Prostate gland (tissue), 2 donors: Measurements from ENCODE around the gene PSD4. TPM values are rescaled to one million over a fixed set of nuclear protein-coding genes. Genes with fewer than 3 reads are reported as not detected.

Source experiments
- DNase-seq: peaks from one replicate; pipeline ENCODE4 v3.0.0-alpha.2; 2019; ENCODE audit warnings: low spot score
- H3K27ac ChIP-seq, 2 donors: fragments of 200-600 bp; sonication (generic); 2 replicates each; pipeline ENCODE4 v1.5.1; 2017 to 2019
- H3K27me3 ChIP-seq: fragments of 200-600 bp; sonication (generic); replicated peaks from 2 replicates; pipeline ENCODE4 v1.5.1; 2019; ENCODE audit not compliant: insufficient read depth
- H3K36me3 ChIP-seq, 2 donors: fragments of 200-600 bp; sonication (generic); 1 replicate in 1 of 2; 2 replicates in 1 of 2; pipeline versions ENCODE4 v1.5.1 to v1.8.1; 2017 to 2019
- H3K4me1 ChIP-seq: fragments of 200-600 bp; sonication (generic); replicated peaks from 2 replicates; pipeline ENCODE4 v1.5.1; 2019
- H3K4me3 ChIP-seq, 2 donors: fragments of 200-600 bp; sonication (generic); 2 replicates each; pipeline ENCODE4 v1.5.1; 2017 to 2019
- H3K9me3 ChIP-seq: fragments of 200-600 bp; sonication (generic); 2 replicates; pipeline ENCODE4 v1.5.1; 2017
- POLR2A ChIP-seq: fragments of 450-650 bp; IDR thresholded peaks from one replicate; pipeline ENCODE4 v1.6.1; 2016; ENCODE audit warnings: antibody characterized with exemption, mild to moderate bottlenecking
- POLR2AphosphoS5 ChIP-seq: sonication (generic); formaldehyde crosslinking; IDR thresholded peaks from one replicate; pipeline ENCODE4 v1.6.1; 2017; ENCODE audit warnings: antibody characterized with exemption
- WGBS: methylation state at CpG from one replicate; pipeline ENCODE4 v1.1.5; 2018; 5-methylcytosine and 5-hydroxymethylcytosine counted together
- intact Hi-C: fragments of 100-400 bp; cut with DNase I; formaldehyde crosslinking; loops from one replicate; pipeline ENCODE4 v1.14.2; 2022
- total RNA-seq, 2 donors: library from RNA; depleted of rRNA; stranded (reverse); fragments of >200 nt; gene quantifications; one replicate each; pipeline ENCODE4 v1.1.0, GENCODE V29; 2016
- TF ChIP-seq, protein P1 (sequence below), 4 experiments: fragments of 200-600 bp in 2 of 4; fragments of 450-650 bp in 2 of 4; sonication (generic) in 2 of 4; IDR thresholded peaks; 1 replicate in 3 of 4; 2 replicates in 1 of 4; pipeline ENCODE4 v1.5.1; 2016 to 2019; ENCODE audit warnings: antibody characterized with exemption in 4 of 4, mild to moderate bottlenecking in 2 of 4, moderate library complexity in 2 of 4

The PSD4 gene
- total RNA-seq, 2 donors from 2014 or later, result 139 to 221 TPM

DNA sequence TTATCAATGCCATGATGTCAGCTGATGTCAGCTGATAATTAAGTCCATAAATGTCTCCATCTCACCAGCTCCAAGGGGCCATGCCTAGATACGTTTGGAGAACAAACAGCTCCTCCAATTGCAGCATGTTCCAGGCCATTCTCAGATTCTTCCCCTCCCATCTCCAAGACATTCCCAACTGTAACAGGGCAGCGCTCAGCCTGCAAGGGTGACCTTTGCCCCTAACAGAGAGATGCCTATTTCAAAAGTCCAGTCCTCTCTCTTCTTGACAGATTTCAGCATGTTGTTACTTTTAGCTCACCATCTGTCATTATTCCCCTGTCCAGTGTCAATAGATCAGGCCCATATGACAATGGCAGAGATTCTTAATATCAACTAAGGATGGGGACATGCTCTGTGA, 9.9 kb downstream of the PSD4 start:
- H3K36me3 ChIP-seq, result no peaks in the 10 kb centered on the region
- WGBS, result 71% methylated on average over 2 of the region's 2 CpGs
- no peak overlapping the region for H3K4me3 ChIP-seq
- intact Hi-C loops, result no loop called here
- H3K27ac ChIP-seq, result no peak overlapping the region
- H3K9me3 ChIP-seq, result no peaks in the 10 kb centered on the region
- no peak for DNase-seq
- H3K4me1 ChIP-seq, result no peaks in the 10 kb centered on the region
- TF ChIP-seq, protein P1, sequence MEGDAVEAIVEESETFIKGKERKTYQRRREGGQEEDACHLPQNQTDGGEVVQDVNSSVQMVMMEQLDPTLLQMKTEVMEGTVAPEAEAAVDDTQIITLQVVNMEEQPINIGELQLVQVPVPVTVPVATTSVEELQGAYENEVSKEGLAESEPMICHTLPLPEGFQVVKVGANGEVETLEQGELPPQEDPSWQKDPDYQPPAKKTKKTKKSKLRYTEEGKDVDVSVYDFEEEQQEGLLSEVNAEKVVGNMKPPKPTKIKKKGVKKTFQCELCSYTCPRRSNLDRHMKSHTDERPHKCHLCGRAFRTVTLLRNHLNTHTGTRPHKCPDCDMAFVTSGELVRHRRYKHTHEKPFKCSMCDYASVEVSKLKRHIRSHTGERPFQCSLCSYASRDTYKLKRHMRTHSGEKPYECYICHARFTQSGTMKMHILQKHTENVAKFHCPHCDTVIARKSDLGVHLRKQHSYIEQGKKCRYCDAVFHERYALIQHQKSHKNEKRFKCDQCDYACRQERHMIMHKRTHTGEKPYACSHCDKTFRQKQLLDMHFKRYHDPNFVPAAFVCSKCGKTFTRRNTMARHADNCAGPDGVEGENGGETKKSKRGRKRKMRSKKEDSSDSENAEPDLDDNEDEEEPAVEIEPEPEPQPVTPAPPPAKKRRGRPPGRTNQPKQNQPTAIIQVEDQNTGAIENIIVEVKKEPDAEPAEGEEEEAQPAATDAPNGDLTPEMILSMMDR (IDR thresholded peaks at IDR 0.05), result no peak
- TF ChIP-seq POLR2AphosphoS5 (no peak), POLR2A (no peak)
- H3K27me3 ChIP-seq, result no peaks in the 10 kb centered on the region

DNA sequence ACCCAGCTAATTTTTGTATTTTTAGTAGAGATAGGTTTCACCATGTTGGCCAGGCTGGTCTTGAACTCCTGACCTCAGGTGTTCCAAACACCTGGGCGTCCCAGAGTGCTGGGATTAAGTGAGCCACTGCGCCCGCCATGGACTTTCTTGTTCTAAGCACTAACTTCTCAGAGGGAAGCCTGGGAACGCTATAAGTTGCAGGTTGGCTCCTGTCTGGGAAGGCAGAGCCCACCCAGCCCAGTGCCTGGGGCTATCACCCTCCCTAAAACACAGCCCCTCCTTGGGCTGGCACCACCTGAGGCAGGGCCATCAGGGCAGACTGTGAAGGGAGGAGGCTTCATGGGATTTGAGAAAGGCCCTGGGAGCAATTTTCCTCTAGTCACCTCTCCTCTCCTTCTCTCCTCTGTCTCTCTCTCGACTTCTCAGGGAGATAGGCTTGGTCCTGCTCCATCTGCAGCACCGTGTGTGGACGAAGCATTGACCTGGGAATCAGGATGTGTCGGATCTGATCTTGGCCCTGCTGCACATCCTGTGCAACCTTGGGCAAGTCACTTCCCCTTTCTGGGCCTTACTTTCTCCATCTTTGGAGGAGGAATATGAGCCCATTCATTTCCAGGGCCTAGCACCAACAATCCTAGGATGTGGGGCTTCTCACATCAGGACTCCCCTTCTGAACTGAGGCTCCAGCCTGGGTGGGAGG, 10.9 kb downstream of the PSD4 start:
- Histone ChIP-seq H3K27ac (no peak overlapping the region), H3K27me3 (no peaks in the 10 kb centered on the region), H3K4me1 (no peaks in the 10 kb centered on the region), H3K4me3 (no peak overlapping the region), H3K36me3 (no peaks in the 10 kb centered on the region), H3K9me3 (no peaks in the 10 kb centered on the region)
- WGBS, result 92% methylated on average over 8 of the region's 8 CpGs
- TF ChIP-seq, protein P1 (IDR thresholded peaks at IDR 0.05), result no peak
- TF ChIP-seq POLR2AphosphoS5 (no peak), POLR2A (no peak)
- intact Hi-C loops, result no loop called here
- DNase-seq, result no peak

DNA sequence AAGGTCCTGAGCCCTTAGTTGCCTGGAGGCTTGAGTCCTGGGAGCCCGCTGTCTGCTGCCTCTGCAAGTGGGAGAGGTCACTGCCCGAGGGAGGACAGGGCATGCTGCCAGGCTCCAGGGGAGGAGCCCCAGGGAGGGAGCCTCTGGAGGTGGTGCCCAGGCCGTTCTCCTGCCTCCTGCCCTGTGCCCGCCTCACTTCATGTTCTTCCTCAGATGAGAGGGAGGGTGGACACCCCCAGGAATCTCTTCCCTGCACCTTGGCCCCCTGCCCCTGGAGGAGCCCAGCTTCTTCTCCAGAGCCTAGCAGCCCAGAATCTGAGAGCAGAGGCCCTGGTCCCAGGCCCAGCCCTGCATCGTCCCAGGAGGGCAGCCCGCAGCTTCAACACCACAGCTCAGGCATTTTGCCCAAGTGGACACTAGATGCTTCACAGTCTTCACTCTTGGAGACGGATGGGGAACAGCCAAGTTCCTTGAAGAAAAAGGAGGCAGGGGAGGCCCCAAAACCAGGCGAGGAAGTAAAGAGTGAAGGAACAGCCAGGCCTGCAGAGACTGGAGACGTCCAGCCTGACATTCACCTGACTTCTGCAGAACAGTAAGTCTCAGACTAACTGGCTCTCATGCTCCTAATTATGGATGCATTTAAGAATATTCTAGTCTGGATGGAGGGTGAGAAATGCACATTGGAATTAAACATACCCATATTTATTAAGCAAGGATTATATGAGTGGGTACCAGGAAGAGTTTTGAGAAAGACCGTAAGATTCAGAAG, 12.1 kb downstream of the PSD4 start:
- intact Hi-C loops, result no loop called here
- no peak overlapping the region for H3K4me3 ChIP-seq
- H3K4me1 ChIP-seq, result no peaks in the 10 kb centered on the region
- H3K9me3 ChIP-seq, result no peaks in the 10 kb centered on the region
- H3K27me3 ChIP-seq, result no peaks in the 10 kb centered on the region
- no peak overlapping the region for H3K27ac ChIP-seq
- H3K36me3 ChIP-seq, result no peaks in the 10 kb centered on the region
- 69% methylated on average over 10 of the region's 10 CpGs for WGBS
- TF ChIP-seq, protein P1 (IDR thresholded peaks at IDR 0.05), result no peak
- TF ChIP-seq POLR2AphosphoS5 (no peak), POLR2A (no peak)
- no peak for DNase-seq

DNA sequence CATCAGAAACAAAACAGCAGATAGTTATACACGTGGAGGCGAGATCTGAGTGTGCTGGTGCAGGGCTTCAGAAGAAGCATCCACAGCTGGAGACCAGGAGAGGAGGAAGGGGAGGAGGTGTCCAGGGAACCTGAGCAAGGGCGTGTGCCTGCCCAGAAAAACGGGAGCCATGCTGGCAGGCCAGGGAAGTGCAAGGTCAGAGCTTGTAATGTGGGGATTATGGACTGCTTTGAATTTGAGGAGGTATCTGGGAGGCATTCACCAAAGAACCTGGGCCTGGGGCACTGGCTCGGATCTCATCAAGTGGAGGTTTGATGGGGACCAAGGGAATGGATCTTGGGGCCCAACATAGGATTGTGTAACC, 12.6 kb downstream of the PSD4 start:
- no peaks in the 10 kb centered on the region for H3K9me3 ChIP-seq
- TF ChIP-seq POLR2A (no peak), POLR2AphosphoS5 (no peak)
- TF ChIP-seq, protein P1 (IDR thresholded peaks at IDR 0.05), result no peak
- intact Hi-C loops, result no loop called here
- H3K4me1 ChIP-seq, result no peaks in the 10 kb centered on the region
- no peak for DNase-seq
- H3K27ac ChIP-seq, result no peak overlapping the region
- no peaks in the 10 kb centered on the region for H3K36me3 ChIP-seq
- WGBS, result 89% methylated on average over 5 of the region's 5 CpGs
- H3K4me3 ChIP-seq, result no peak overlapping the region
- no peaks in the 10 kb centered on the region for H3K27me3 ChIP-seq

DNA sequence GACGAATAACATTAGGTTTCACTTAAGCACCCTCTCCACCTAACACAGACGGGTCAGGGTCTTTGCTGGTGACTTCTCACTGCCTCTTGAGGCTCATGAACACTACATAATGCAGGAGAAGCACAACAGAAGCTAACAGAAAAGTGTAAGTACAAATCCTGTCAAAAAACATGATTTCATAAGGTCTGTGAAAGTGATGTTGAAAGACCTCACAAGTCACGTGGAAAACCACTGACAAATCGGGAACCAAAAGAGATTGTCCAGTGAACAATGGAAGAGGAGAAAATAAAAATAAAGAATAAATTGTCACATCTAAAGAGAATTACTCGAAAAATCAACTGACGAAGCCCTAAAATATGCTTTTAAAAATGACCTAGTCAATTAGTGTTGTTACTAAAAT, 14.0 kb downstream of the PSD4 start:
- WGBS, result 85% methylated on average over 6 of the region's 6 CpGs
- Histone ChIP-seq H3K27me3 (no peaks in the 10 kb centered on the region), H3K4me3 (no peak overlapping the region), H3K27ac (no peak overlapping the region), H3K36me3 (no peaks in the 10 kb centered on the region), H3K4me1 (no peaks in the 10 kb centered on the region), H3K9me3 (no peaks in the 10 kb centered on the region)
- TF ChIP-seq POLR2A (no peak), POLR2AphosphoS5 (no peak)
- TF ChIP-seq, protein P1 (IDR thresholded peaks at IDR 0.05), result no peak
- intact Hi-C loops, result no loop called here
- DNase-seq, result no peak
